HG03135 (cell line): Measurements from ENCODE around the gene OSBPL2.

Source experiments
- ATAC-seq: cut with Tn5 transposase; IDR thresholded peaks from one replicate; pipeline ENCODE4 v1.9.1; 2021; ENCODE audit warnings: mild to moderate bottlenecking, moderate library complexity; ENCODE audit not compliant: unreplicated experiment

The OSBPL2 gene

DNA sequence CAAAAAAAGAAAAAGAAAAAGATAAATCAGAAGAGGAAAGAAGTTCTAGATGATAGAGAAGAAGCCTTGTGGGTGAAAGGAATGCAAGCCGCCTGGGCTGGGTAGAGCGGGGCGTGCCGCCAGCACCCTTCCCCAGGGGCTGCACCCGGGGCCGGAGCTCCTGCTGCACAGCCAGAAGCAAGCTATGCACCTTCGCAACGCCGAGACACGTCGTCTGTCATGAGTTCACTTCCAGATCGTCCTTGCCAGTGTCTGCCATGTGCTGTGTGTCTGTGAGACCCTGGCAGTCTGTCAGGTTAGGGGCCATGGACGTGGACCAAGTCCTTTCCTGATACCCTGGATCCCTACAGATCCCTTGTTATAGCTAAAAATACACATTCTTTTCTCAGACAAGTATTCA is 38.9 kb downstream of the OSBPL2 start:
- ATAC-seq, result no peak

DNA sequence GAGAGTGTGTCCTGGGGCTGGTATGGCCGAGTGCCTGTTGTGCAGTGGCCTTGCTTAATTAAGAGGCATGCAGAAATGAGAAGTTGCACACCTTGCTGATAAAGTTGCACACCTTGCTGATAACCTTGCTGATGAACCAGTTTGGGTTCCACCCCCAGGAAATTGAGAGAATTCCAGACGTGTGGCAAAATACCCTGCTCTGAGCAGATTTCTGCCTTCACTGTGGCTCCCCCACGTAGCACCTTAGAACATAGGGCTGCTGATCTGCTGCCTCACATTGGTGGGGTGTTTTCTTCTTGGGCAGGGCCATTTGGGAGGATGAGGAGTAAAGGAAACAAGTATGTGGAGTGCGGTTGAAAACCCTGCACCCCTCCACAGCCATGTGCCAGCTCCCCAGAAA is 42.0 kb downstream of the OSBPL2 start:
- no peak for ATAC-seq

DNA sequence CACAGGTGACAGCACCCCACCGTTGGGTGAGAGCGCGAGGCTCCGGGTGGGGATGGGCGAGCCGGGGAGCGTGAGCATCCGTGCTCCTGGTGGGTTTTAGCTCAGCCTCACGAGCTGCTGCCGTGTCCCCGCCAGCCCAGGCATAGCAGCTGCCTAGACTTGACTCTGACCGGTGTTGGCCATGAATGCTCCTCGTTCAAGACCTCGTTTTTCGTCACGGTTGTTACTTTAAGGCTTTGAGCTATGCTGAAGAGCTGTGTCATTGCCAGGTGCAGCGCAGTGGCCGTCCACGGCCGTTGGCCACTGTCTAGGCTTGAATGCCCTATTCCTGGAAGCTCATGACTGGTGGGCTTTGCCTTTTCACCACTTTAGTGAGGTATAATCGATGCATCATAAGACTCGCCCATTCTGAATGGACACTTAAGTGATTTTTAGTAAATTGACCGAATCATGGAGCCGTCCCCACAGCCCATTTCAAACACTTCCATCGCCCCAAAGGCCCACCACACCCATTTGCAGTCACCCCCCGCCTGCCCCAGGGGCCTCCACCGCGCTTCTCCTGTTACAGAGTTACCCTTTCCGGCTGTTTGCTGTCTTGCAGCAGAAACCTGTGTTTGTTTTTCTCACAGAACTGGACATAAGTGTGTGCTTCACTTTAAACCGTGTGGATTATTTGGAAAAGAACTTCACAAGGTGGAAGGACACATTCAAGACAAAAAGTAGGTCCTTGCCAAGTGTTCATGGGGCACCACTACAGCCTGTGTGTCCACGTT is 43.0 kb downstream of the OSBPL2 start:
- no peak for ATAC-seq

DNA sequence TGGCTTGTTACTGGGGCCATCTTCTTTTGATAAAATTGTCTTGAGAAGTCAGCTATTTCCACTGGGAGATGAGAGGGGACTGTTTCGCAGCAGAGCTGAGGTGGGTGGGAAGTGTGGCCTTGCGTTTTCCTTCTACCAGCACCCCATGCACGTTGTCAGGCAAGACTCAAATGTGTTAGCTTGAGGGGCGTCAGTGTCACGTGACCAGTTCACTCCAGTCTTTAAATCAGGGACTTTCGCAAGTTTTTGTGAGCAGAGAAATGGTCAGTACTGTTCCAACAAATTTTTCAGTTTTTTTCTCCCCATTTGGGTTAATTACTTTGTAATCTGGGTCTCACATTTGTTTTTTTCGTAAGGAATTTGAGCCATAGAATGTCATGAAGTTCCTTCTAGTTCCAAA is 43.8 kb downstream of the OSBPL2 start:
- no peak for ATAC-seq

DNA sequence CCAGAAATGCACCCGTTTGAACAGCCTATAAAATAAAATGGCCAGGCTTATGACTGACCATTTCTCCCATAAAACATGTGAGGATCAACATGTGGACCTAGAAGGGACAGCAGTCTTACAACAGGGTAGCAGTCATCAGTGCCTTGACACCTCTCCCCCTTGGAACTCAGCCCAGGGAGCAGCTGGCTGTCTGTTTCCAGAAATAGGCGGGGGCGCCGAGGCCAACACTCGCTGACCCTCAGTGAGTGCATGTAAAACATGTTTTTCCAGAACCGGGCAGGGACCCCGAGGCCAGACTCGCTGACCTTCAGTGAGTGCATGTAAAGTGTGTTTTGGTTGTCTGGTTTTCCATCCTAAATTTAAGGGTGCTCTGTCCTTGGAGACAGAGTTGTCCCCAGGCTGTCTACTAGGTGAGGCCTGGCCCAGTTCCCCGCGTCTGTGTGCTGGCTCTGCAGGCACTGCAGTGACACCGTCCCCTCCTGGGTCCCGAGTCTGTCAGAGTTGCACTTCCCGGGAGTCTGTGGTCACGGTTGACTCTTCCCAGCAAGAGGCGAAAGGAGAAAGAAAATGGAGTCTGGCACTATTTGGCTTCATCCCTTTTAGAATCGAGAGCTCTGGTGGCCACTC is 44.7 kb downstream of the OSBPL2 start:
- ATAC-seq, result no peak

DNA sequence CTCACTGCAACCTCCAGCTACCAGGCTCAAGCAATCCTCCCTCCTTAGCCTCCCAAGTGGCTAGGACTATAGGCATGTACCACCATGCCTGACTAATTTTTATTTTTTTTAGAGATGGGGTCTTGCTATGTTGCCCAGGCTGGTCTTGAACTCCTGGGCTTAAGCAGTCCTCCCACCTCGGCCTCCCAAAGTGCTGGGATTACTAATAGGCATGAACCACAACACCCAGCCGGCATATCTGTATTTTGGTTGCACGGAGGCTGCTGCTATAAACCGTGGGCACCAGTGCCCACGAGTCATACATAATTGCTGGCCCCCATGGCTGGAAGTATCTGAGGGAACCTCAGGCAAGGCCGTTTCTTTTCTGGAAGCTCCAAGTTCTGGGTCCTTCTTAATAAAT is 46.1 kb downstream of the OSBPL2 start:
- no peak for ATAC-seq

DNA sequence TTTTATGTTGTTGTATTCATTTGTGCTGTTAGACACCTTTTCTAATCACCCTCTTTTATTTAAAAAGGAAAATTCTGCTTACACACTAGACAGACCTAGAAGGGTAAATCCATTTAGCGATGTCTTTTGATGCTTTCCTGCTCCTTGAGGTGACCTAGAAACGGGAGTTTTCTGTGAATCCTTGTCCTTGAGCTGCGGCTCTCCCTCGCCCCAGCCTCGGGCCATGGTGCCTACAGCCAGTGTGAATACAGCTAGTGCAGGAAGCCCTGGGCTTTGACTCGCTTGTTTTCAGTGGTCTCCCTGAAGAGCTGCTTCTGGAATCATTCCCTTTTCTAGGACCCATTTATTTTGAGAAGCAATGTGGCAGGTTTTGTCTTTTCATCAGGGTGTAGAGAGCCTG is 46.8 kb downstream of the OSBPL2 start:
- ATAC-seq, result no peak

DNA sequence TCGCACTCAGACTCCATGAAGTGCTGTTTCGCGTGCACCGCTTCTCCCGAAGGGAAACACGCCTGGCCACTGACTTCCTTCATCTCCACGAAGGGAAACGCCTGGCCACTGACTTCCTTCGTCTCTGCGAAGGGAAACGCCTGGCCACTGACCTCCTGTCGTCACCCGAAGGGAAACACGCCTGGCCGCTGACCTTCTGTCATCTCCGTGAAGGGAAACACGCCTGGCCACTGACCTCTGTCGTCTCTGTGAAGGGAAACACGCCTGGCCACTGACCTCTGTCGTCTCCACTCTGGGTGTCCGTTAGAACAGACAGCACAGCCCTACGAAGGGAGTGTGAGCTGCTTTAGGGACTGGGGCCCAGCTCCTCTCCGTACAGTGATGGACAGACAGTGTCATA is 47.4 kb downstream of the OSBPL2 start:
- ATAC-seq, result no peak

DNA sequence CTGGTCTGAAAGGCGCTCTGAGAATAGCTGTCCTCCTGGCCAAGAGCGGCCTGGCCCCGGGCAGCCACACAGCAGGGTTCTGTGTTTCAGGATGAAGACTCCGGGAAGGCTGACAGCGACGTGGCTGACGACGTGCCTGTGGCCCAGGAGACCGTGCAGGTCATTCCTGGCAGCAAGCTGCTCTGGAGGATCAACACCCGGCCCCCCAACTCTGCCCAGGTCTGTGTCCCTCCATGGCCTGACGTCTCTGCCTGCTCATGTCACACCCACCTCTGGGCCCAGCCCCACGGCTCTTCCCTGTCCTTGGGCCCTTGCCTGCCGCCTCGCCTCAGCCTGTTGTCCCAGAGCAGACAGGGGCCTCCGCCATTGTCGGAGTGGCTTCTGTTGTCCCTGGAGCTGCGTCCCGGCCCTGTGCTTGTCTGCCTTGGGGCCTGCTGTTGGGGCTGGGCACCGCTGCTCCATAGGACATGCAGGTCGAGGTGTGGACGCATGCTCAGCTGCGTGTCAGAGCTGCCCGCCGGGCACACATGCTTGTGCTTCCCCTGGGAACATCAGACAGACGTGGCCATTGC is 48.3 kb downstream of the OSBPL2 start:
- ATAC-seq, result no peak

DNA sequence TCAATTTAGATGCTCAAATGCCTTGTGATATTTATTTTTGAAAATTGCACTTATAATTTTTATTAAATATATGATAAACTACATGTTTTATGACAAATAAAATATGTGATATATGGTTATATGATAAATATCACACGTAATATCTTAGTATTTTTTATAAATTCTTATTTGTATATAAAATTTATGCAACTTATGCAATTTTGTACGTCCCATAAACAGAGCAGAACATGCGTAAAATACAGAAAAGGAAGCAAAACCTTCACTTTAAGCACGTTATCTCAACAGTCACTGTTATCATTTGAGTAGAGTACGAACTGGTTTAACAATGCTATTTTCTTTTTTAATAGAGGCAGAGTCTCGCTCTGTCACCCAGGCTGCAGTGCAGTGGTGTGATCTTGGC is 48.8 kb downstream of the OSBPL2 start:
- no peak for ATAC-seq

DNA sequence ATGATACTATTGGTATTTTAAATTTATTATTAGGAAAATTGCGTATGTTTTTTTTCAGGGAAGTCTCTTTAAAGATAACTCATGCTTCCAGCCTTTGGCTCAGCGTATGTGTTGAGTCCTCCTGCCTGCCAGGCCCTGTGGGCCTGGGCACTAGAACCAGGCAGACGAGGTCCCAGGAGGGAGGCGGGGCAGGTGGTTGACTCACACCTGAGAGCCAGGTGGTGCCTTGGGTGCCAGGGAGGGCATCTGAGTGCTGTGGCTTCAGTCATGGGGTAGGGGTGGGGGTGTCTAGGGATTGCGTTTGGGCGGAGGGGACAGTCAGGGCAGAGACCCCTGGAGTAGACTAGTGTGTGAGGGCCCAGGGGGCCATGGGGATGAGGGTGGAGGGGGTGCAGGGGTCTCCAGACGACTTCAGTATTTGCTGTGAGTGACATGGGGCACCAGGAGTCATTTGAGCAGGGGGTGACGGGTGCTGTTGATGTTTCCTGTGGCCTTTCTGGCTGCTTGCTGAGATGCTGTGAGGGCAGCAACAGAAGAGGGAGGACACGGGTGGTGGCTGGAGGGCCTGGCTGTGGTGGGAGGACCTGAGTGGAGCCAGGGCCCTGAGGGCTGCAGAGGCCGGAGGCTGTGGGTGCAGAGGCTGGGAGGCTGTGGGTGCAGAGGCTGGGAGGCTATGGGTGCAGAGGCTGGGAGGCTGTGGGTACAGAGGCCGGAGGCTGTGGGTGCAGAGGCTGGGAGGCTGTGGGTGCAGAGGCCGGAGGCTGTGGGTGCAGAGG is 49.6 kb downstream of the OSBPL2 start:
- no peak for ATAC-seq

DNA sequence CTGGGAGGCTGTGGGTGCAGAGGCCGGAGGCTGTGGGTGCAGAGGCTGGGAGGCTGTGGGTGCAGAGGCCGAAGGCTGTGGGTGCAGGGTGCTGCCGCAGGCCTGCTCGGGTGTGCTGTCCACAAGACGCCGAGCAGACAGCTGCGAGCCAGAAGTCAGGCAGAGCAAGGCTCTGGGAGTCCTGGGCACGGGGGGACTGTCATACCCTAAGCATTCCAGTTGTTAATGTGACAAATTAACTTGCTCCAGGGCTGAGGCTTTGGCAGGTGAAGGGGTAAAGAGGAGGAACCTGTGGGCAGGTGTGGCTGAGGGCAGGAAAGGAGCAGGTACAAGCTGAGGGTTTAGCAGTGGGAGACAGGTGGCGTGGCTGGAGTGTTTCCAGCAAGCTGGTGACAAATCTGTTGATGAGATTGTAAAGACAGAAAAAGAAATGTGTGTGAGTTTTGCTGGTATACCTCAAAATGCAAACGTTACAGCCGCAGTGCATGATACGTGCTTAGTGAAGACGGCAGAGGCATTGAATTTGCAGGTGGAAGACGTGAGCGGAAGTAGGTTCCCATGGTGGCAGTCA is 50.3 kb downstream of the OSBPL2 start:
- ATAC-seq, result no peak

DNA sequence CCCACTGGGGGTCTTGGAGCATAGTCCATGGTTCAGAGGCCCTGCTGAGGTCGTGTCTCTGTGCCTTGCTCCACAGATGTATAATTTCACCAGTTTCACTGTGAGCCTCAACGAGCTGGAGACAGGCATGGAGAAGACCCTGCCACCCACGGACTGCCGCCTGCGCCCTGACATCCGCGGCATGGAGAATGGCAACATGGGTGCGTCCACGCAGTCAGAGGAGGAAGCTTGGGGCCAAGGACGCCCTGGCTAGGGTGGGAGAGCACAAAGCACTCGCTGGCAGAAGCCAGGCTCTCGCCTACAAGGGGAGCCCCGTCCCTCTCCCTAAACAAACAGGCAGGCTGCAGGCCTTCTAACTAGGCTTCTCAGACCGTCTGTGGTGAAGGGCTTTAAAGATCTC is 50.8 kb downstream of the OSBPL2 start:
- no peak for ATAC-seq

DNA sequence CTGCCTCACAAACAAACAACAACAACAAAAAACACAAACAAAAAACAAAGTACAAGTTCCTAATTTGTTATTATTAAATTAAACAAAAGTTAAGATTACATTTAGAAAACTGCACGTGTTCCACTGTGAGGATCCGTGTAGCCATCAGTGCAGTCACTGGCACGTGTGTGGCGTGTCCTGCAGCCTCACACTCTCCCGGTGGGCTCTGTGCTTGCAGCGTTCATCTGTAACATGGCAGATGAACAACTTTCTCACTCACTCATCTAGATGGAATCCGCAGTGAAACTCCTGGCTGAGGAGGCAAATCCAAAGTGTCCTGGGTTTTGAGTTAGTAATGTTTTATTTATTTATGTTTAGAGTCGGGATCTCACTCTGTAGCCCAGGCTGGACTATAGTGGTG is 51.6 kb downstream of the OSBPL2 start:
- ATAC-seq, result no peak

DNA sequence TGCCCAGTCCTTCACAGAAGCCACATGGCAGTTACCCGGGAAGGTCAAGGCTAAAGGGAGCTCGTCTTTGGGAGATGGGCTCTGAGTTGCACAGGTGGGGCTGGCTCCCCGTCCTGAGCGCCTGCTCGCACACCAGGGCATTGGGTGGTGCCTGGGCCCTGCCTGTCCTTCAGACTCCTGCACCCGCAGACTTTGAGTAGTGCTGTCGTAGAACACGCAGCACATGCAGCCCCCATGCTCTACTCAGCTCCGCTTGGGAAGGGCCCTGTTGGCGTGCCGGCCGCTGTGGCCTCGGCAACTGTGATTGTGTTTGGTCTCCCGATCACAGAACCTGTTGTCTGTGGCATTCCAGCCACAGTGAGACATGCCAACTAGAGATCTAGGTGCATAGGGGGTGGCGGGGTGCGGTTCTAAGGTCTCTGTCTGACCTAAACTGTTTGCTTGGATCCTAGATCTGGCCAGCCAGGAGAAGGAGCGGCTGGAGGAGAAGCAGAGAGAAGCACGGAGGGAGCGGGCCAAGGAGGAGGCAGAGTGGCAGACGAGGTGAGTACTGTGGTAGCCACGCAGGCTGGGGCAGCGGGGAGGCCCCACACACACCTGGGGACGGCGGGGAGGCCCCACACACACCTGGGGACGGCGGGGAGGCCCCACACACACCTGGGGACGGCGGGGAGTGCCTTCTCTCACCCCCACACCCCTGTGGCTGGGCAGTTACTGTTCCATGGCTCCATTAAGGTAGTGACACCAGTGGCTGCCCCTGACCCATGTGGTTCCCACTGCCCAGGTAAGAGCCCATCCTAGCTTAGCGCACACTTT is 53.1 kb downstream of the OSBPL2 start:
- ATAC-seq, result no peak

DNA sequence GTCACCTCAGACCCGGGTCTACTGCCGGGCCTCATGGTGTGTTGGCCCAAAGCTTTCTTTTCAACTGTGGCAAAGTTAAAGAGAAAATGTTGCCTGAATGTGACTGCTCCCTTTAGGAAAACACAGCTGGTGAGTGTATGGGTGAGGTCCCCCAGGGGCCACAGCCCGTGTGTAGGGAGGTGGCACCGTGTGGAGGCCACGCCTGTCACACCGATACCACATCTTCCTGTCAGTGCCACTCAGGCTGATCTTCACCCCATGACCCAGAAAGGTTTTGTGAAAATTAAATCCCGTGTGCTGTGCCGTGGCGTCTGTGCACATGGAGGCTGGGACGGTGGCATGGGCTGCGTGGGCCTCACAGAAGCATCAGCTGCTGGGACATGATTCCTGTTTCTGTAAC is 53.8 kb downstream of the OSBPL2 start:
- ATAC-seq, result no peak

DNA sequence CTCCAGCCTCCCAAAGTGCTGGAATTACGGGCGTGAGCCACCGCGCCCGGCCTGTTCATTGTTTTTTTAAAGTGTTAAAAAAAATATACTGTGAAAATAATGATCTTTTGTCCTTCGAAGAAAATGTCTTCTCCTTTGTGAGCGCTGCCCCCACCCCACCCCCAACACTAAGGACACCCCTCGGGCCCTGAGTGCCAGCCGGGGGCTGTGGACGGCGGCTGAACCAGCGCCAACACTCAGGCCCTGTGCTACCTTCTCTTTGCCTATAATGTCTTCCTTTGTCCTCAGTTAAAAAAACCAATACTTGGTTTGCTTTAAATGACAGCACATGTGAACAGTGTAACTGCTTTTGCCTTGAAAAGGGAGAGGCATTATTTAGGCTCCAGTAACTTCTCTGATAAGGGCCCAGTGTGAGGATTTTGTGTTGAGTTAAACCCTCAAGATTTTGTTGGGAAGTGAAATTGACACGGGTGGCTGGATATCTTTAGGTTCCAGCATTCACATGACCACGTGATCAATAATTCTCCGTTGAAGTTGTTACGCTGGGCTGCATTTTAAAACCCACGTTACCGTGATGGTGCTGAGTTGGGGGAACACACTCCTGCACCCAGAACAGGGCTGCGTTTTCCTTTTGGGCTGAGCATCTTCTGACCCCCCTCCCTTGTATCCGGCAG is 54.9 kb downstream of the OSBPL2 start:
- no peak for ATAC-seq

DNA sequence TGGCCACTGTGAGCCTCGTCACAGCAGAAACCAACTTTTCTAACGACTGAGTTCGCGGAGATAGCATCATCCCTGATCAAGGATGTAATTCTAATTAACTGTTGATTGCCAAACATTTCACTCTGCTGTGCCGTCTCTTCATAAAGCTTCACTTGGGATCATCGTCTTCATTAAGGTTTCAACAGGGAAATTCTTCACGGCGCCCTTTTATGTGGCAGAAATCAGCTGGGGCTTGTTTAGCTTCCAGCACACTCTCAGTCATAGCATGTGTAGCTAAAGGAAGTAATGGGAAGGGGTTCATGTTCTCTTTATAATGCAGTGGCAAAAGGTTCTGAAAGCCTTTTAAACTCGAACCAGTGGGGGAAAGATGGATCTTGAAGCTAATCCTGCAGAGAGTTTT is 55.6 kb downstream of the OSBPL2 start:
- ATAC-seq, result no peak

DNA sequence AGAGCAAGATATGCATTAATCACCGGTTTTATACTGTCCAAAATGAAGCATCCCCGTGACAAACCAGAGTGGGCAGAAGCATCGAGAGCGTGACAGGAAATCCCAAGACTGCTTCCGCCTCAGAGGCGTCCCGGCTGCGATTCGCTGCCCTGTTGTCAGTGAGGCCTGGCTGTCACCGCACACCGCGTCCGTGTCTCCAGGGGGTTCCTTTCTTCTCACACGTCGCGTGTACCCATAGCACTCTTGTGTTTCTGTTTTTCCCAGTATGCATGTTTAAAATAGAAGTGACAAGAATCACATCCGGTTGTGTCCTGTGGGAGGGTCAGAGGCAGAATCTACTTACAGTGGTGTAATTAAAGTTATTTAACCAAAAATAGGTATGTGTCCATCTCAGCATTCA is 56.2 kb downstream of the OSBPL2 start:
- ATAC-seq, result no peak
